ENCODE data around the gene USP10.

Gene USP10

GRCh38 chr16:84768061-84768807 is 68.4 kb downstream of the USP10 start (continued):
- TF ChIP-seq CREB5 (CRISPR knock-in tag; IDR thresholded peaks at IDR 0.05; ENCODE audit: low read depth) (peak; percentile 56; the same call in 1 of the 2 replicates), ZNF8 (CRISPR knock-in tag; IDR thresholded peaks at IDR 0.05) (peak; percentile 70), ISL1 (CRISPR knock-in tag; IDR thresholded peaks at IDR 0.05) (peak; percentile 65), SNAI2 (CRISPR knock-in tag; IDR thresholded peaks at IDR 0.05) (peak; percentile 43; the same call in 1 of the 2 replicates), OSR1 (CRISPR knock-in tag; IDR thresholded peaks at IDR 0.05) (no peak), ZNF70 (CRISPR knock-in tag; IDR thresholded peaks at IDR 0.05) (no peak), GLIS3 (CRISPR knock-in tag; IDR thresholded peaks at IDR 0.05) (peak; percentile 8; the same call in 1 of the 2 replicates), ZFP3 (CRISPR knock-in tag; IDR thresholded peaks at IDR 0.05) (peak; percentile 42; the same call in 1 of the 2 replicates), TOX (CRISPR knock-in tag; IDR thresholded peaks at IDR 0.05; ENCODE audit: borderline replicate concordance) (no peak), TCF4 (CRISPR knock-in tag; IDR thresholded peaks at IDR 0.05; ENCODE audit: borderline replicate concordance) (peak; percentile 99), ZFP30 (CRISPR knock-in tag; IDR thresholded peaks at IDR 0.05) (no peak)

GRCh38 chr16:84768808-84769197 is 69.0 kb downstream of the USP10 start:
- TF ChIP-seq ZC3H10 (CRISPR knock-in tag; IDR thresholded peaks at IDR 0.05) = no peak
- TF ChIP-seq PPARA (CRISPR knock-in tag; IDR thresholded peaks at IDR 0.05; ENCODE audit: borderline replicate concordance) = no peak
- TF ChIP-seq GLIS3 (CRISPR knock-in tag; IDR thresholded peaks at IDR 0.05) = no peak
- TF ChIP-seq SNAI2 (CRISPR knock-in tag; IDR thresholded peaks at IDR 0.05) = no peak
- TF ChIP-seq TCF4 (CRISPR knock-in tag; IDR thresholded peaks at IDR 0.05; ENCODE audit: borderline replicate concordance) = no peak; the same call in 1 of the 2 replicates
- TF ChIP-seq PATZ1 (CRISPR knock-in tag; IDR thresholded peaks at IDR 0.05; ENCODE audit: borderline replicate concordance) = no peak
- TF ChIP-seq ZFP30 (CRISPR knock-in tag; IDR thresholded peaks at IDR 0.05) = no peak

GRCh38 chr16:84769416-84769815 is 69.6 kb downstream of the USP10 start:
- TF ChIP-seq ZFP30 (CRISPR knock-in tag; IDR thresholded peaks at IDR 0.05) (no peak), ZC3H10 (CRISPR knock-in tag; IDR thresholded peaks at IDR 0.05) (no peak), RARB (CRISPR knock-in tag; IDR thresholded peaks at IDR 0.05) (no peak), ZNF8 (CRISPR knock-in tag; IDR thresholded peaks at IDR 0.05) (no peak), GLIS3 (CRISPR knock-in tag; IDR thresholded peaks at IDR 0.05) (no peak), CREB5 (CRISPR knock-in tag; IDR thresholded peaks at IDR 0.05; ENCODE audit: low read depth) (no peak), TCF4 (CRISPR knock-in tag; IDR thresholded peaks at IDR 0.05; ENCODE audit: borderline replicate concordance) (no peak), PATZ1 (CRISPR knock-in tag; IDR thresholded peaks at IDR 0.05; ENCODE audit: borderline replicate concordance) (no peak), CSRNP3 (CRISPR knock-in tag; IDR thresholded peaks at IDR 0.05) (no peak), ZNF70 (CRISPR knock-in tag; IDR thresholded peaks at IDR 0.05) (no peak), OSR1 (CRISPR knock-in tag; IDR thresholded peaks at IDR 0.05) (no peak), PPARA (CRISPR knock-in tag; IDR thresholded peaks at IDR 0.05; ENCODE audit: borderline replicate concordance) (no peak)
- no peak for ATAC-seq

More at GRCh38 chr16:84768808-84769197, 69.0 kb downstream of the USP10 start:
- ATAC-seq = peak; percentile 60; the same call in 1 of the 3 replicates

GRCh38 chr16:84773312-84773711 is 73.5 kb downstream of the USP10 start:
- ATAC-seq = no peak
- TF ChIP-seq ZNF70 (CRISPR knock-in tag; IDR thresholded peaks at IDR 0.05) (no peak), ARNTL (CRISPR knock-in tag; IDR thresholded peaks at IDR 0.05; ENCODE audit: borderline replicate concordance, low read depth) (no peak), SNAI2 (CRISPR knock-in tag; IDR thresholded peaks at IDR 0.05) (no peak), ZNF8 (CRISPR knock-in tag; IDR thresholded peaks at IDR 0.05) (no peak), PPARA (CRISPR knock-in tag; IDR thresholded peaks at IDR 0.05; ENCODE audit: borderline replicate concordance) (no peak), TOX (CRISPR knock-in tag; IDR thresholded peaks at IDR 0.05; ENCODE audit: borderline replicate concordance) (no peak), RARB (CRISPR knock-in tag; IDR thresholded peaks at IDR 0.05) (no peak), ZFP3 (CRISPR knock-in tag; IDR thresholded peaks at IDR 0.05) (no peak), PATZ1 (CRISPR knock-in tag; IDR thresholded peaks at IDR 0.05; ENCODE audit: borderline replicate concordance) (no peak), CSRNP3 (CRISPR knock-in tag; IDR thresholded peaks at IDR 0.05) (no peak)

All from SK-N-SH treated with all-trans-retinoic acid at 6 μM for 48 hours (cell line).